Measurements from ENCODE around the gene C9orf152. TPM values are rescaled to one million over a fixed set of nuclear protein-coding genes. Genes with fewer than 3 reads are reported as not detected.

Gene C9orf152
- polyA plus RNA-seq, 6 donors from 2014 or later: not detected

GRCh38 chr9:110244616-110245015 lies 36.7 kb upstream of the C9orf152 start:
- Mint-ChIP-seq H3K4me3 (no peak overlapping the region), H3K4me1 (no peaks in the 10 kb centered on the region), H3K27me3 (no peaks in the 10 kb centered on the region), H3K27ac (no peak overlapping the region), H3K36me3 (peaks cover 0 to 5% of the 10 kb centered on the region in 2 donors), H3K9me3 (no peaks in the 10 kb centered on the region)
- ATAC-seq (ENCODE audit: low read depth in 2 of 2): no peak
- no peak for DNase-seq

- no peak overlapping the region for H3K27ac Mint-ChIP-seq
- ATAC-seq (ENCODE audit: low read depth in 2 of 2): no peak
Observed at GRCh38 chr9:110241858-110242321, 33.9 kb upstream of the C9orf152 start.

GRCh38 chr9:110241260-110241857 lies 33.4 kb upstream of the C9orf152 start:
- no peak overlapping the region for H3K27ac Mint-ChIP-seq
- no peaks in the 10 kb centered on the region for H3K27me3 Mint-ChIP-seq
- H3K4me1 Mint-ChIP-seq: no peaks in the 10 kb centered on the region
- H3K36me3 Mint-ChIP-seq: peaks cover 0 to 8% of the 10 kb centered on the region in 2 donors
- H3K4me3 Mint-ChIP-seq: no peak overlapping the region
- peaks cover 0 to 3% (median 0%) of the 10 kb centered on the region in 7 donors for H3K9me3 Mint-ChIP-seq
- DNase-seq: no peak
- ATAC-seq (ENCODE audit: low read depth in 2 of 2): no peak

More at GRCh38 chr9:110241858-110242321, 33.9 kb upstream of the C9orf152 start:
- H3K36me3 Mint-ChIP-seq: peaks cover 0 to 5% of the 10 kb centered on the region in 2 donors
- H3K27me3 Mint-ChIP-seq: no peaks in the 10 kb centered on the region
- no peaks in the 10 kb centered on the region for H3K4me1 Mint-ChIP-seq
- no peaks in the 10 kb centered on the region for H3K9me3 Mint-ChIP-seq
- no peak overlapping the region for H3K4me3 Mint-ChIP-seq
- DNase-seq: no peak

GRCh38 chr9:110240198-110240597 lies 32.2 kb upstream of the C9orf152 start:
- H3K4me3 Mint-ChIP-seq: no peak overlapping the region
- H3K27me3 Mint-ChIP-seq: no peaks in the 10 kb centered on the region
- DNase-seq: no peak
- H3K9me3 Mint-ChIP-seq: peaks cover 0 to 3% (median 0%) of the 10 kb centered on the region in 7 donors
- no peaks in the 10 kb centered on the region for H3K4me1 Mint-ChIP-seq
- ATAC-seq (ENCODE audit: low read depth in 2 of 2): no peak
- peaks cover 0 to 9% of the 10 kb centered on the region in 2 donors for H3K36me3 Mint-ChIP-seq
- H3K27ac Mint-ChIP-seq: no peak overlapping the region

- no peak for DNase-seq
- Mint-ChIP-seq H3K4me1 (no peaks in the 10 kb centered on the region), H3K27ac (no peak overlapping the region), H3K4me3 (no peak overlapping the region), H3K36me3 (no peaks in the 10 kb centered on the region), H3K9me3 (peaks cover 0 to 5% (median 0%) of the 10 kb centered on the region in 7 donors), H3K27me3 (no peaks in the 10 kb centered on the region)
- no peak for ATAC-seq (ENCODE audit: low read depth in 2 of 2)
Observed at GRCh38 chr9:110228321-110228720, 20.4 kb upstream of the C9orf152 start.

GRCh38 chr9:110224583-110224982 lies 16.6 kb upstream of the C9orf152 start:
- no peak overlapping the region for H3K4me3 Mint-ChIP-seq
- no peaks in the 10 kb centered on the region for H3K4me1 Mint-ChIP-seq
- no peaks in the 10 kb centered on the region for H3K27me3 Mint-ChIP-seq
- peaks cover 0 to 2% (median 0%) of the 10 kb centered on the region in 7 donors for H3K9me3 Mint-ChIP-seq
- H3K27ac Mint-ChIP-seq: peak overlapping the region in 1 of 6 donors; percentile 78
- DNase-seq (no peak), ATAC-seq (ENCODE audit: low read depth in 2 of 2) (no peak)
- no peaks in the 10 kb centered on the region for H3K36me3 Mint-ChIP-seq

GRCh38 chr9:110220809-110221208 lies 12.8 kb upstream of the C9orf152 start:
- peaks cover 0 to 2% (median 0%) of the 10 kb centered on the region in 3 donors for H3K4me1 Mint-ChIP-seq
- ATAC-seq (ENCODE audit: low read depth in 2 of 2) (no peak), DNase-seq (no peak)
- no peaks in the 10 kb centered on the region for H3K27me3 Mint-ChIP-seq
- no peak overlapping the region for H3K27ac Mint-ChIP-seq
- no peaks in the 10 kb centered on the region for H3K9me3 Mint-ChIP-seq
- no peak overlapping the region for H3K4me3 Mint-ChIP-seq
- H3K36me3 Mint-ChIP-seq: no peaks in the 10 kb centered on the region

GRCh38 chr9:110217656-110218099 lies 9.7 kb upstream of the C9orf152 start:
- Mint-ChIP-seq H3K9me3 (no peaks in the 10 kb centered on the region), H3K36me3 (peaks cover 0 to 2% of the 10 kb centered on the region in 2 donors), H3K27ac (peak overlapping the region in 1 of 6 donors; percentile 21), H3K4me1 (peaks cover 0 to 4% (median 3%) of the 10 kb centered on the region in 3 donors), H3K4me3 (no peak overlapping the region), H3K27me3 (no peaks in the 10 kb centered on the region)
- DNase-seq (peak; percentile 21), ATAC-seq (ENCODE audit: low read depth in 2 of 2) (no peak)

GRCh38 chr9:110214586-110215355 lies 6.8 kb upstream of the C9orf152 start:
- Mint-ChIP-seq H3K9me3 (peaks cover 0 to 9% (median 5%) of the 10 kb centered on the region in 7 donors), H3K4me3 (no peak overlapping the region), H3K4me1 (peaks cover 0 to 4% (median 3%) of the 10 kb centered on the region in 3 donors), H3K27me3 (no peaks in the 10 kb centered on the region), H3K36me3 (peaks cover 0 to 8% of the 10 kb centered on the region in 2 donors), H3K27ac (peak overlapping the region in 1 of 6 donors; percentile 52)
- DNase-seq: no peak
- no peak for ATAC-seq (ENCODE audit: low read depth in 2 of 2)

GRCh38 chr9:110214090-110214489 lies 6.1 kb upstream of the C9orf152 start:
- peaks cover 0 to 8% of the 10 kb centered on the region in 2 donors for H3K36me3 Mint-ChIP-seq
- no peaks in the 10 kb centered on the region for H3K27me3 Mint-ChIP-seq
- H3K4me3 Mint-ChIP-seq: no peak overlapping the region
- no peak for ATAC-seq (ENCODE audit: low read depth in 2 of 2)
- H3K4me1 Mint-ChIP-seq: peaks cover 0 to 4% (median 3%) of the 10 kb centered on the region in 3 donors
- H3K27ac Mint-ChIP-seq: peak overlapping the region in 1 of 6 donors; percentile 72
- peaks cover 0 to 9% (median 5%) of the 10 kb centered on the region in 7 donors for H3K9me3 Mint-ChIP-seq
- no peak for DNase-seq

- Mint-ChIP-seq H3K4me1 (peaks cover 0 to 4% (median 3%) of the 10 kb centered on the region in 3 donors), H3K27ac (peak overlapping the region in 1 of 6 donors; percentile 21), H3K36me3 (peaks cover 0 to 8% of the 10 kb centered on the region in 2 donors), H3K4me3 (no peak overlapping the region), H3K27me3 (peaks cover 0 to 2% (median 0%) of the 10 kb centered on the region in 3 donors), H3K9me3 (peaks cover 0 to 9% (median 5%) of the 10 kb centered on the region in 7 donors)
- no peak for ATAC-seq (ENCODE audit: low read depth in 2 of 2)
- DNase-seq: no peak
Observed at GRCh38 chr9:110213413-110214044, 5.6 kb upstream of the C9orf152 start.

GRCh38 chr9:110207071-110207641 lies 803 bp downstream of the C9orf152 start:
- peaks cover 1 to 3% of the 10 kb centered on the region in 2 donors for H3K36me3 Mint-ChIP-seq
- no peaks in the 10 kb centered on the region for H3K4me1 Mint-ChIP-seq
- DNase-seq: no peak
- peaks cover 0 to 9% (median 3%) of the 10 kb centered on the region in 7 donors for H3K9me3 Mint-ChIP-seq
- H3K27ac Mint-ChIP-seq: no peak overlapping the region
- ATAC-seq (ENCODE audit: low read depth in 2 of 2): no peak
- H3K27me3 Mint-ChIP-seq: peaks cover 0 to 16% (median 0%) of the 10 kb centered on the region in 3 donors
- no peak overlapping the region for H3K4me3 Mint-ChIP-seq

- Mint-ChIP-seq H3K4me3 (no peak overlapping the region), H3K27me3 (peaks cover 0 to 16% (median 0%) of the 10 kb centered on the region in 3 donors), H3K9me3 (peaks cover 0 to 6% (median 1%) of the 10 kb centered on the region in 7 donors), H3K36me3 (peaks cover 0 to 3% of the 10 kb centered on the region in 2 donors), H3K4me1 (no peaks in the 10 kb centered on the region), H3K27ac (peak overlapping the region in 1 of 6 donors; percentile 21)
- DNase-seq (no peak), ATAC-seq (ENCODE audit: low read depth in 2 of 2) (no peak)
Observed at GRCh38 chr9:110206389-110206788, 1.6 kb downstream of the C9orf152 start.
